Hair follicle dermal papilla cell (primary cell): Measurements from ENCODE around the gene DAP. TPM values are rescaled to one million over a fixed set of nuclear protein-coding genes. Genes with fewer than 3 reads are reported as not detected.

Experiments
- small RNA-seq: library from RNA; depleted of rRNA; stranded (forward); fragments of <200 nt; gene quantifications from one replicate; pipeline ENCODE3, GENCODE V24; 2012
- total RNA-seq: library from RNA; depleted of rRNA; stranded (reverse); fragments of >200 nt; gene quantifications from 2 replicates; pipeline ENCODE4 v1.2.3, GENCODE V29; 2012

DAP gene, protein sequence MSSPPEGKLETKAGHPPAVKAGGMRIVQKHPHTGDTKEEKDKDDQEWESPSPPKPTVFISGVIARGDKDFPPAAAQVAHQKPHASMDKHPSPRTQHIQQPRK
- total RNA-seq, result 31.8 and 32.0 TPM in 2 replicates

GRCh38 chr5:10761185-10761932 lies at the start of gene DAP:
Gene DAP (minus strand): TSS chr5:10761234. CDS start chr5:10761068, 166 bp downstream.

Small RNA genes lying within 50 kb of the gene (small RNA-seq; reads per million reads assigned to genes)
- gene AC012629.4, result not detected

Other genes with a start within 250 kb of the DAP start
- gene ANKRD33B, start 197.2 kb downstream of the DAP start, total RNA-seq, result 3.4 and 7.0 TPM in 2 replicates